ENCODE data around the gene ELF2.
"Not testable (repeated sequence)": the region's sequence is repeated elsewhere in the genome, so short reads cannot be mapped to it uniquely, and the experiment has no call there.

ELF2 gene

GRCh38 chr4:139163806-139164206, 13.2 kb downstream of the ELF2 start (continued):
- TF ChIP-seq, protein P1, sequence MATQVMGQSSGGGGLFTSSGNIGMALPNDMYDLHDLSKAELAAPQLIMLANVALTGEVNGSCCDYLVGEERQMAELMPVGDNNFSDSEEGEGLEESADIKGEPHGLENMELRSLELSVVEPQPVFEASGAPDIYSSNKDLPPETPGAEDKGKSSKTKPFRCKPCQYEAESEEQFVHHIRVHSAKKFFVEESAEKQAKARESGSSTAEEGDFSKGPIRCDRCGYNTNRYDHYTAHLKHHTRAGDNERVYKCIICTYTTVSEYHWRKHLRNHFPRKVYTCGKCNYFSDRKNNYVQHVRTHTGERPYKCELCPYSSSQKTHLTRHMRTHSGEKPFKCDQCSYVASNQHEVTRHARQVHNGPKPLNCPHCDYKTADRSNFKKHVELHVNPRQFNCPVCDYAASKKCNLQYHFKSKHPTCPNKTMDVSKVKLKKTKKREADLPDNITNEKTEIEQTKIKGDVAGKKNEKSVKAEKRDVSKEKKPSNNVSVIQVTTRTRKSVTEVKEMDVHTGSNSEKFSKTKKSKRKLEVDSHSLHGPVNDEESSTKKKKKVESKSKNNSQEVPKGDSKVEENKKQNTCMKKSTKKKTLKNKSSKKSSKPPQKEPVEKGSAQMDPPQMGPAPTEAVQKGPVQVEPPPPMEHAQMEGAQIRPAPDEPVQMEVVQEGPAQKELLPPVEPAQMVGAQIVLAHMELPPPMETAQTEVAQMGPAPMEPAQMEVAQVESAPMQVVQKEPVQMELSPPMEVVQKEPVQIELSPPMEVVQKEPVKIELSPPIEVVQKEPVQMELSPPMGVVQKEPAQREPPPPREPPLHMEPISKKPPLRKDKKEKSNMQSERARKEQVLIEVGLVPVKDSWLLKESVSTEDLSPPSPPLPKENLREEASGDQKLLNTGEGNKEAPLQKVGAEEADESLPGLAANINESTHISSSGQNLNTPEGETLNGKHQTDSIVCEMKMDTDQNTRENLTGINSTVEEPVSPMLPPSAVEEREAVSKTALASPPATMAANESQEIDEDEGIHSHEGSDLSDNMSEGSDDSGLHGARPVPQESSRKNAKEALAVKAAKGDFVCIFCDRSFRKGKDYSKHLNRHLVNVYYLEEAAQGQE (tag by site-specific recombination; IDR thresholded peaks at IDR 0.05) = no peak
- TF ChIP-seq ZNF211 (tag by site-specific recombination; IDR thresholded peaks at IDR 0.05; ENCODE audit: low read depth) = no peak

GRCh38 chr4:139157977-139158376, 19.0 kb downstream of the ELF2 start:
- POLR2A ChIA-PET; H3K27ac ChIP-seq (ENCODE audit: extremely low read depth, low read depth, low read length); H3K9me3 ChIP-seq (ENCODE audit: control insufficient read depth, insufficient read depth, low read depth, low read length); H3K36me3 ChIP-seq (ENCODE audit: control insufficient read depth in 2 of 2, insufficient read depth in 1 of 2, low read length in 2 of 2); H3K4me1 ChIP-seq (ENCODE audit: control insufficient read depth, insufficient read depth, low read length); H3K4me3 ChIP-seq (ENCODE audit: low read depth, low read length): not testable (repeated sequence)
- CTCF ChIA-PET = interaction anchor here (1.5 kb wide), 1 partner anchor 9 kb away, joined by 5 read pairs; no protein-coding TSS in a partner anchor

- H3K27ac ChIP-seq (ENCODE audit: extremely low read depth, low read depth, low read length) = no peak overlapping the region
- CTCF ChIA-PET = interaction anchor here (0.6 to 1.4 kb wide), 5 partner anchors 11 to 440 kb away, joined by 3 to 8 read pairs (median 3); no protein-coding TSS in a partner anchor
- H3K4me3 ChIP-seq (ENCODE audit: low read depth, low read length) = no peak overlapping the region
Observed at GRCh38 chr4:139154952-139155557, 22.0 kb downstream of the ELF2 start.

More at GRCh38 chr4:139154952-139155557, 22.0 kb downstream of the ELF2 start:
- peaks cover 4% of the 10 kb centered on the region; the same call in 1 of the 2 replicates for H3K4me1 ChIP-seq (ENCODE audit: control insufficient read depth, insufficient read depth, low read length)
- no peaks in the 10 kb centered on the region for H3K36me3 ChIP-seq (ENCODE audit: control insufficient read depth in 2 of 2, insufficient read depth in 1 of 2, low read length in 2 of 2)
- H3K9me3 ChIP-seq (ENCODE audit: control insufficient read depth, insufficient read depth, low read depth, low read length) = no peaks in the 10 kb centered on the region
- TF ChIP-seq, protein P2, sequence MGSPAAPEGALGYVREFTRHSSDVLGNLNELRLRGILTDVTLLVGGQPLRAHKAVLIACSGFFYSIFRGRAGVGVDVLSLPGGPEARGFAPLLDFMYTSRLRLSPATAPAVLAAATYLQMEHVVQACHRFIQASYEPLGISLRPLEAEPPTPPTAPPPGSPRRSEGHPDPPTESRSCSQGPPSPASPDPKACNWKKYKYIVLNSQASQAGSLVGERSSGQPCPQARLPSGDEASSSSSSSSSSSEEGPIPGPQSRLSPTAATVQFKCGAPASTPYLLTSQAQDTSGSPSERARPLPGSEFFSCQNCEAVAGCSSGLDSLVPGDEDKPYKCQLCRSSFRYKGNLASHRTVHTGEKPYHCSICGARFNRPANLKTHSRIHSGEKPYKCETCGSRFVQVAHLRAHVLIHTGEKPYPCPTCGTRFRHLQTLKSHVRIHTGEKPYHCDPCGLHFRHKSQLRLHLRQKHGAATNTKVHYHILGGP (tag by site-specific recombination; IDR thresholded peaks at IDR 0.05) = no peak
- TF ChIP-seq ZNF560 (tag by site-specific recombination; IDR thresholded peaks at IDR 0.05; ENCODE audit: borderline replicate concordance) = no peak
- TF ChIP-seq BCL11B (tag by site-specific recombination; IDR thresholded peaks at IDR 0.05; ENCODE audit: low read depth) = no peak
- TF ChIP-seq KLF10 (tag by site-specific recombination; IDR thresholded peaks at IDR 0.05) = no peak
- TF ChIP-seq ZNF768 (tag by site-specific recombination; IDR thresholded peaks at IDR 0.05) = no peak
- no peak for TF ChIP-seq ZNF423 (tag by site-specific recombination; IDR thresholded peaks at IDR 0.05)
- no peak for TF ChIP-seq ZNF843 (tag by site-specific recombination; IDR thresholded peaks at IDR 0.05)
- TF ChIP-seq, protein P3, sequence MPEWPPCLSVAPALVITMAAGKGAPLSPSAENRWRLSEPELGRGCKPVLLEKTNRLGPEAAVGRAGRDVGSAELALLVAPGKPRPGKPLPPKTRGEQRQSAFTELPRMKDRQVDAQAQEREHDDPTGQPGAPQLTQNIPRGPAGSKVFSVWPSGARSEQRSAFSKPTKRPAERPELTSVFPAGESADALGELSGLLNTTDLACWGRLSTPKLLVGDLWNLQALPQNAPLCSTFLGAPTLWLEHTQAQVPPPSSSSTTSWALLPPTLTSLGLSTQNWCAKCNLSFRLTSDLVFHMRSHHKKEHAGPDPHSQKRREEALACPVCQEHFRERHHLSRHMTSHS (tag by site-specific recombination; IDR thresholded peaks at IDR 0.05) = no peak
- no peak for TF ChIP-seq ZNF121 (tag by site-specific recombination; IDR thresholded peaks at IDR 0.05)
- TF ChIP-seq ZIC2 (tag by site-specific recombination; IDR thresholded peaks at IDR 0.05) = no peak
- TF ChIP-seq ZSCAN30 (tag by site-specific recombination; IDR thresholded peaks at IDR 0.05) = no peak
- TF ChIP-seq ZNF416 (tag by site-specific recombination; IDR thresholded peaks at IDR 0.05) = no peak
- no peak for TF ChIP-seq ZNF280C (tag by site-specific recombination; IDR thresholded peaks at IDR 0.05)
- TF ChIP-seq KLF1 (tag by site-specific recombination; IDR thresholded peaks at IDR 0.05) = no peak
- TF ChIP-seq ZNF366 (tag by site-specific recombination; conservative IDR thresholded peaks at IDR 0.05) = no peak
- no peak for TF ChIP-seq ZNF391 (tag by site-specific recombination; IDR thresholded peaks at IDR 0.05; ENCODE audit: borderline replicate concordance, low read depth)
- POLR2A ChIA-PET = interaction anchor here (1.2 to 2.4 kb wide), 2 partner anchors 23 to 146 kb away, joined by 3 to 7 read pairs; partner anchors contain the start of genes ELF2 and NAA15
